Cardiac muscle cell (in vitro differentiated cells and primary cell): Measurements from ENCODE around the gene CLDN4. TPM values are rescaled to one million over a fixed set of nuclear protein-coding genes. Genes with fewer than 3 reads are reported as not detected.

Experiments
- DNase-seq, 2 donors: peaks; one replicate each; pipeline versions ENCODE4 v3.0.0 to v3.0.0-alpha.2; 2010 to 2017; ENCODE audit warnings: low read depth in 1 of 2, low spot score in 1 of 2
- H3K27ac ChIP-seq: fragments of 200-600 bp; sonication (generic); 2 replicates; pipeline ENCODE4 v1.5.1; 2016
- H3K27me3 ChIP-seq: fragments of 200-600 bp; sonication (generic); 2 replicates; pipeline ENCODE4 v1.6.0; 2016; ENCODE audit warnings: control low read depth
- H3K36me3 ChIP-seq: fragments of 200-600 bp; sonication (generic); 2 replicates; pipeline ENCODE4 v1.5.1; 2016; ENCODE audit warnings: control low read depth
- H3K4me1 ChIP-seq: fragments of 200-600 bp; sonication (generic); 2 replicates; pipeline ENCODE4 v1.8.1; 2017; ENCODE audit warnings: low read depth, mild to moderate bottlenecking, mixed run types
- H3K4me3 ChIP-seq: fragments of 200-600 bp; sonication (generic); 2 replicates; pipeline ENCODE4 v1.5.1; 2016; ENCODE audit warnings: mild to moderate bottlenecking
- H3K9me3 ChIP-seq: fragments of 200-600 bp; sonication (generic); 2 replicates; pipeline ENCODE4 v1.5.1; 2017; ENCODE audit warnings: low read depth, mild to moderate bottlenecking, control low read depth
- polyA plus RNA-seq: library from polyadenylated mRNA; unstranded; fragments of >200 nt; fragmentation: Nextera tagmentation; extraction: Ambion mirVana; gene quantifications from 2 replicates; pipeline ENCODE4 v1.2.1, GENCODE V29; 2016
- total RNA-seq: library from RNA; depleted of rRNA; stranded (reverse); fragments of >200 nt; gene quantifications from 2 replicates; pipeline ENCODE4 v1.2.3, GENCODE V29; 2016
- TF ChIP-seq, protein P1 (sequence below): IDR thresholded peaks from 2 replicates; pipeline ENCODE4 v1.5.1; 2012; ENCODE audit warnings: low read depth, mild to moderate bottlenecking, low read length

Gene CLDN4
- total and polyA plus RNA-seq, 2 experiments from 2014 or later: 0.48 to 1.9 TPM

DNA sequence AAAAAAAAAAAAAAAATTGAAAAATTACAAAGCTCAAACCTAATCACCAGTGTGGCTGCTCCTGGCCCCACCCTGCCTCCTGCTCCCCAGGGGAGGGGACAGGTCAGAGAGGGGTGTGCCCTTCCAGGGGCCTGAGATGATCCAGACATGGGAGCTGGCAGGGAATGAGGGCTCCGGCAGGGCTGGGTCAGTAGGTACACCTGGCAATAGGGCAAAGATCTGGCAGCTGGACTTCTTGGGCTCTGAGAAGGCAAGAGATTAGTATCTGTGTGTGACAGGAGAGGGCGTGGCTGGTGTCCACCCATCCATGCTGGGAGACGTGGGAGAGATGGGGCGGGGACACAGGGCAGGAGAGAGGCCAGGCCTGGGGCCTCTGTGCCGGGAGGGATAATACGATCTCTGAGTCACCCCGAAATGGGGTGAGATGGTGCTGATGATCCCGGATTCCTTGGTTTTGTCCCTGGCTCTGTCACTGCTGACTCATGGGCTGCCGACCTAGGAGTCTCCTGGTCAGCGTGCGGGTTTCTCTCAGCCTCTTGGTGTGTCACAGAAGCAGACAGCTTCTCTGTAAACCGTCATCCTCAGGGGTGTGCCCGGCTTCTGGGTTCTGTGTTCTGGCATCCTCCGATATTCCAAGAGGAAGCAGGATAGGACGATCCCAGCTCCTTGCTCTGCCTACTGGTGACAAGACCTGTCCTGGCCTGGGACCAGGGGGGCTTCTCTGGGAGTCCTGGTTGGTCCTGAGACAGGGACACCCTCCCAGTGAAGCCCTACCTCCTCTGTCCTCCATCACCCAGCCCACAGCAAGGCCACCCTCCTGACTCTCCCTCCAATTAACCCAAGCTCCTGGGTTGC, 8.2 kb upstream of the CLDN4 start:
- Histone ChIP-seq H3K9me3 (no peaks in the 10 kb centered on the region), H3K36me3 (no peaks in the 10 kb centered on the region), H3K27me3 (no peaks in the 10 kb centered on the region), H3K27ac (no peak overlapping the region), H3K4me3 (no peak overlapping the region), H3K4me1 (peaks cover 4% of the 10 kb centered on the region)
- TF ChIP-seq, protein P1, sequence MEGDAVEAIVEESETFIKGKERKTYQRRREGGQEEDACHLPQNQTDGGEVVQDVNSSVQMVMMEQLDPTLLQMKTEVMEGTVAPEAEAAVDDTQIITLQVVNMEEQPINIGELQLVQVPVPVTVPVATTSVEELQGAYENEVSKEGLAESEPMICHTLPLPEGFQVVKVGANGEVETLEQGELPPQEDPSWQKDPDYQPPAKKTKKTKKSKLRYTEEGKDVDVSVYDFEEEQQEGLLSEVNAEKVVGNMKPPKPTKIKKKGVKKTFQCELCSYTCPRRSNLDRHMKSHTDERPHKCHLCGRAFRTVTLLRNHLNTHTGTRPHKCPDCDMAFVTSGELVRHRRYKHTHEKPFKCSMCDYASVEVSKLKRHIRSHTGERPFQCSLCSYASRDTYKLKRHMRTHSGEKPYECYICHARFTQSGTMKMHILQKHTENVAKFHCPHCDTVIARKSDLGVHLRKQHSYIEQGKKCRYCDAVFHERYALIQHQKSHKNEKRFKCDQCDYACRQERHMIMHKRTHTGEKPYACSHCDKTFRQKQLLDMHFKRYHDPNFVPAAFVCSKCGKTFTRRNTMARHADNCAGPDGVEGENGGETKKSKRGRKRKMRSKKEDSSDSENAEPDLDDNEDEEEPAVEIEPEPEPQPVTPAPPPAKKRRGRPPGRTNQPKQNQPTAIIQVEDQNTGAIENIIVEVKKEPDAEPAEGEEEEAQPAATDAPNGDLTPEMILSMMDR: no peak
- DNase-seq: peak in 1 of 2 donors; percentile 64

GRCh38 chr7:73823257-73823656, 7.5 kb upstream of the CLDN4 start:
- H3K36me3 ChIP-seq: no peaks in the 10 kb centered on the region
- DNase-seq: no peak
- H3K9me3 ChIP-seq: no peaks in the 10 kb centered on the region
- TF ChIP-seq, protein P1: no peak
- peaks cover 9% of the 10 kb centered on the region for H3K4me1 ChIP-seq
- no peaks in the 10 kb centered on the region for H3K27me3 ChIP-seq
- H3K4me3 ChIP-seq: no peak overlapping the region
- H3K27ac ChIP-seq: no peak overlapping the region

GRCh38 chr7:73823873-73824592, 6.8 kb upstream of the CLDN4 start:
- TF ChIP-seq, protein P1: no peak
- DNase-seq: no peak

DNA sequence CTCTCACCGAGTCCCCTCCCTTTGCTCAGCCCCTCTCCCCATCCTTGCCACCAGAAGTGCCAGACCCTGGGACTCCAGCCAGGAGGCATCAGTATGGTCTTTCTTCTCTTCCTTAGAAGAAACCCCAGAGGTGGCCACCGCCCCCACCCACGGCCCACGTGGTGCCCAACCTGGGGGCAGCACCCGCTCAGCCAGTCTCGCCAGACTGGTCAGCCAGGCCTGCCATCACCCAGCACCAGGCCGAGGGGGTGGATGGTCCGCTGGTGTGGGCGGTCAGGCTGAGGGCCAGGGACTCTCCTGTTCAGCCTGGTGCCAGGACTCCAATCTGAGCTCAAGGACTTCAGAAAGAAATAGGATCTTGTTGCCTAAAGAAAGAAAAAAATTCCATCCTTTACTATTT, 5.8 kb upstream of the CLDN4 start:
- Histone ChIP-seq H3K9me3 (no peaks in the 10 kb centered on the region), H3K36me3 (no peaks in the 10 kb centered on the region), H3K4me1 (peaks cover 11% of the 10 kb centered on the region), H3K27me3 (no peaks in the 10 kb centered on the region), H3K4me3 (no peak overlapping the region), H3K27ac (no peak overlapping the region)
- TF ChIP-seq, protein P1: no peak
- DNase-seq: no peak

More at GRCh38 chr7:73823873-73824592, 6.8 kb upstream of the CLDN4 start:
- H3K4me3 ChIP-seq: no peak overlapping the region
- H3K4me1 ChIP-seq: peaks cover 11% of the 10 kb centered on the region
- no peak overlapping the region for H3K27ac ChIP-seq
- no peaks in the 10 kb centered on the region for H3K36me3 ChIP-seq
- no peaks in the 10 kb centered on the region for H3K9me3 ChIP-seq
- no peaks in the 10 kb centered on the region for H3K27me3 ChIP-seq

GRCh38 chr7:73827567-73828106, 3.2 kb upstream of the CLDN4 start:
- peak in 1 of 2 donors; percentile 57 for DNase-seq
- peaks cover 11% of the 10 kb centered on the region for H3K4me1 ChIP-seq
- H3K27ac ChIP-seq: no peak overlapping the region
- no peak overlapping the region for H3K4me3 ChIP-seq
- no peaks in the 10 kb centered on the region for H3K36me3 ChIP-seq
- TF ChIP-seq, protein P1: no peak
- no peaks in the 10 kb centered on the region for H3K27me3 ChIP-seq
- H3K9me3 ChIP-seq: no peaks in the 10 kb centered on the region
